ENCODE results near the gene KLHL6.

KLHL6 gene

GRCh38 chr3:183555541-183556081 is at the start of gene KLHL6:
KLHL6 (minus strand) TSS chr3:183555706; CDS start chr3:183555653, 53 bp downstream.
- no peaks in the 10 kb centered on the region for H3K36me3 Mint-ChIP-seq (ENCODE audit: low read depth)
- peaks cover 3% of the 10 kb centered on the region for H3K9me3 Mint-ChIP-seq
- no peak for TF ChIP-seq CTCF (IDR thresholded peaks at IDR 0.05)
- H3K4me1 Mint-ChIP-seq = peaks cover 19% of the 10 kb centered on the region
- DNase-seq = no peak
- no peak within 1 kb of the TSS for H3K27ac Mint-ChIP-seq
- peaks cover 13% of the 10 kb centered on the region for H3K27me3 Mint-ChIP-seq (ENCODE audit: low read depth, poor library complexity)
- no peak within 1 kb of the TSS for H3K4me3 Mint-ChIP-seq

GRCh38 chr3:183597959-183598358 is 42.5 kb upstream of the KLHL6 start:
- Mint-ChIP-seq H3K4me3 (no peak overlapping the region), H3K4me1 (no peaks in the 10 kb centered on the region), H3K27me3 (ENCODE audit: low read depth, poor library complexity) (peaks cover 8% of the 10 kb centered on the region), H3K36me3 (ENCODE audit: low read depth) (peaks cover 13% of the 10 kb centered on the region), H3K27ac (no peak overlapping the region), H3K9me3 (peaks cover 33% of the 10 kb centered on the region)
- DNase-seq = no peak
- TF ChIP-seq CTCF (IDR thresholded peaks at IDR 0.05) = no peak

- H3K9me3 Mint-ChIP-seq = peaks cover 33% of the 10 kb centered on the region
- no peak overlapping the region for H3K4me3 Mint-ChIP-seq
- peaks cover 8% of the 10 kb centered on the region for H3K27me3 Mint-ChIP-seq (ENCODE audit: low read depth, poor library complexity)
- TF ChIP-seq CTCF (IDR thresholded peaks at IDR 0.05) = no peak
- no peak for DNase-seq
- no peaks in the 10 kb centered on the region for H3K4me1 Mint-ChIP-seq
- no peak overlapping the region for H3K27ac Mint-ChIP-seq
- peaks cover 13% of the 10 kb centered on the region for H3K36me3 Mint-ChIP-seq (ENCODE audit: low read depth)
These were observed 39.1 kb upstream of the KLHL6 start for GRCh38 chr3:183594636-183595035.

GRCh38 chr3:183592821-183593220 is 37.3 kb upstream of the KLHL6 start:
- H3K27me3 Mint-ChIP-seq (ENCODE audit: low read depth, poor library complexity) = peaks cover 7% of the 10 kb centered on the region
- TF ChIP-seq CTCF (IDR thresholded peaks at IDR 0.05) = no peak
- peaks cover 4% of the 10 kb centered on the region for H3K36me3 Mint-ChIP-seq (ENCODE audit: low read depth)
- H3K4me1 Mint-ChIP-seq = no peaks in the 10 kb centered on the region
- H3K27ac Mint-ChIP-seq = no peak overlapping the region
- H3K4me3 Mint-ChIP-seq = no peak overlapping the region
- peaks cover 19% of the 10 kb centered on the region for H3K9me3 Mint-ChIP-seq
- DNase-seq = no peak

GRCh38 chr3:183591881-183592521 is 36.5 kb upstream of the KLHL6 start:
- no peak for DNase-seq
- no peaks in the 10 kb centered on the region for H3K36me3 Mint-ChIP-seq (ENCODE audit: low read depth)
- TF ChIP-seq CTCF (IDR thresholded peaks at IDR 0.05) = no peak
- no peaks in the 10 kb centered on the region for H3K4me1 Mint-ChIP-seq
- no peak overlapping the region for H3K27ac Mint-ChIP-seq
- H3K4me3 Mint-ChIP-seq = no peak overlapping the region
- H3K27me3 Mint-ChIP-seq (ENCODE audit: low read depth, poor library complexity) = peaks cover 7% of the 10 kb centered on the region
- H3K9me3 Mint-ChIP-seq = peaks cover 13% of the 10 kb centered on the region

GRCh38 chr3:183590442-183590841 is 34.9 kb upstream of the KLHL6 start:
- Mint-ChIP-seq H3K4me3 (no peak overlapping the region), H3K9me3 (no peaks in the 10 kb centered on the region), H3K36me3 (ENCODE audit: low read depth) (no peaks in the 10 kb centered on the region), H3K27me3 (ENCODE audit: low read depth, poor library complexity) (peaks cover 3% of the 10 kb centered on the region), H3K27ac (no peak overlapping the region), H3K4me1 (no peaks in the 10 kb centered on the region)
- no peak for DNase-seq
- TF ChIP-seq CTCF (IDR thresholded peaks at IDR 0.05) = no peak
